ENCODE results near the gene NFYA. TPM values are rescaled to one million over a fixed set of nuclear protein-coding genes. Genes with fewer than 3 reads are reported as not detected.
"Not testable (repeated sequence)": the region's sequence is repeated elsewhere in the genome, so short reads cannot be mapped to it uniquely, and the experiment has no call there.

Gene NFYA
- total RNA-seq, 1 donor from 2014 or later = 17.5 TPM

DNA sequence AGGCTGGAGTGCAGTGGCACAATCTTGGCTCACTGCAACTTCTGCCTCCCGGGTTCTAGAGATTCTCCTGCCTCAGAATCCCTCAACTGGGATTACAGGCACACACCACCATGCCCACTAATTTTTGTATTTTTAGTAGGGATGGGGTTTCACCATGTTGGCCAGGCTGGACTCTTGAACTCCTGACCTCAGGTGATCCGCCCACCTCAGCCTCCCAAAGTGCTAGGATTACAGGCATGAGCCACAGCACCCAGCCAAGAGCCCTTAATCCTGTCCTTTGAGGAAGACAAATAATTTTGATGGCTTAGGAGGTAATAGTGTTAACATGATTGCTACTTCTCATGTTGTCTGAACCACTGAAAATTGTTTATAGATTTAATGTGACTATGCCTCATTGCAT lies 42.3 kb downstream of the NFYA start:
- not testable (repeated sequence) for DNase-seq (ENCODE audit: low spot score)

DNA sequence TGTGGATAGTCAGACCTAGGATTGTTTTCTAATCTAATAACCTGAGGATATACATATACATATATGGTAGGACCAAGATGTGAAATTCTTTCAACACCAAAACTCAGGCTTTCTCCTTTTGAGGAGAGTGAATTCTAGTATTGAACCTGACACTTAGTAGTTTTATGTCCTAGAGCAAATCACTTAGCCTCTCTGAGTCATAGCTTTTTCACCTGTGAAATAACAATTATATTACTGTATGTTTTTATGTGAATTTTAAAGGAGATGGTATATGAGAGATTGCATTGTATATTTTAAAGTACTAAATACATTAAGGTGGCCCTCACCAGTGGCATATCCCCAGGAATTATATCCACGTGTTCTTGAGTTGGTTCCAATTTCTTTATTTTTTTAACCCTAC lies 46.7 kb downstream of the NFYA start:
- no peak for DNase-seq (ENCODE audit: low spot score)

DNA sequence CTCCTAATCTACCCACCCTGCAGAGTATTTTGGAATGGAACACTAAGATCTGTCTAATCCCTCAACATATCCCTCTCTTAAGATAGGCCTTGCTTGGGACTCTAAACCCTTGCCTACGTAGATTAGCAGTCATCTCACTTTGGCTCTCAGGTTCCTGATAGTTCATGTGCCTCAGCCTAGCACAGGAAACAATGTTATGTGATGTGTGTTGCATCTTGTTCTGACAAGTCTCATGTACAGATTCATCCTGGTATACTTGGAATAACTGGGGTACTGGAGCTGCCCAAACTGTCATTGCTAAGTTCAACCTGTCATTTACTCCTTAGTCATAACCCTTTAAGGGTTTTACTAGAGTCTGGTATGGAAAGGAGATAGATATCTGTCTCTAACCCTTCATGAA lies 47.3 kb downstream of the NFYA start:
- DNase-seq (ENCODE audit: low spot score) = no peak

DNA sequence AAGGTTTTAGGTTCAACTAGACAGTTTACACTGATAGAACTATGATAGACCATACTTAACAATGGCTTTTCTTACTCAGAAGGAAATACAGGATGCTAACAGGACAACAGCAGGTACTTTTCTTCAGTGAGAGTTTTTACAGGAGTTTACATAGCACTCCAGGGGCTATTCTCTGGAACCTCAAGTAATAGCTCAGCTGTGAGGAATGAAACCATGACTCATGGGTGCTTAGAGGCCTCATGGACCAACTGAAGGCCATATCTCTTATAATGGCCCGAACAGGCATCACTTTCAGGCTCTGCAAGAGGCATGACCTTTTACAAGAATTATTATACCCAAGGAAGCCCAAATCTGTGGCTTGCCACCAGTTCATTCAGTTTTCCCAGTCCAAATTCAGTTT lies 49.6 kb downstream of the NFYA start:
- DNase-seq (ENCODE audit: low spot score) = no peak

DNA sequence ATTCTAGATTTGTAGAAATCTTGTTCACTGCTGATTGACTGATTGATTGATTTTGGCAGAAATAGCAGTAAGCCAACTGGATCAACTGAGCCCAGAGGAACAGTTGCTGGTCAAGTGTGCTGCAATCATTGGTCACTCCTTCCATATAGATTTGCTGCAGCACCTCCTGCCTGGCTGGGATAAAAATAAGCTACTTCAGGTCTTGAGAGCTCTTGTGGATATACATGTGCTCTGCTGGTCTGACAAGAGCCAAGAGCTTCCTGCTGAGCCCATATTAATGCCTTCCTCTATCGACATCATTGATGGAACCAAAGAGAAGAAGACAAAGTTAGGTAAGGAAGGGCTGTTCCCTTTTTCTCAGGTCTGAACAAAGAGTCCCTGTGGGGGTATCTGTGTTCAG lies 50.1 kb downstream of the NFYA start:
- no peak for DNase-seq (ENCODE audit: low spot score)

DNA sequence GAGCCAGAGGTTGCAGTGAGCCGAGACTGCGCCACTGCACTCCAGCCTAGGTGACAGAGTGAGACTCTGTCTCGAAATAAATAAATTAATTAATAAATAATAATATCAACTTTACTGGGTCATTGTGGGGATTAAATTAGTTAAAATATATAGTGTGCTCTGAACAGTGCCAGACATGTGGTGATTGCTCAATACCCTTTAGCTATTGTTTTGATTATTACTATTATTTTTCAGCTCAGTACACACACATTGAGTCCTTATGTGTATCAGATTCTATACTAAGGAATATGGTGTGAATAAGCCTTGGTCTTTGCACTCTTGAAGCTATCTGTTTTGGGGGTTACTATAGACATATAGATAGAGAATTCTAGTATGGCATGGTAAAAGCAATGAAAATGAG lies 52.5 kb downstream of the NFYA start:
- DNase-seq (ENCODE audit: low spot score) = no peak

DNA sequence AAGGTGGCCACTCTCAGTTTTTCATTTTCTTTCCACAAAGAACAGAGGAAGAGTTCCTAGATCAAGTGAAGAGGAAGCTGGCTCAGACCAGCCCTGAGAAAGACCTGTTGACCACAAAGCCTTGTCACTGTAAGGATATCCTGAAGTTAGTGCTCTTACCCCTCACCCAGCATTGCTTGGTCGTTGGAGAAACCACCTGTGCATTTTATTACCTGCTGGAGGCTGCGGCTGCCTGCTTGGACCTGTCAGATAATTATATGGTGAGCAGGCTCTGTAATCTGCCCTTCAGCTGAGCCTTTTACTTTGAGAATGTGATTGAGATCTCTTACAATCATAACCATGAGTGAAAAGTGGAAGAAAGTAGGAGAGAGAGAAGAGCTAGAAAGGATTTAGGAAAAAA lies 59.5 kb downstream of the NFYA start:
- DNase-seq (ENCODE audit: low spot score) = no peak

DNA sequence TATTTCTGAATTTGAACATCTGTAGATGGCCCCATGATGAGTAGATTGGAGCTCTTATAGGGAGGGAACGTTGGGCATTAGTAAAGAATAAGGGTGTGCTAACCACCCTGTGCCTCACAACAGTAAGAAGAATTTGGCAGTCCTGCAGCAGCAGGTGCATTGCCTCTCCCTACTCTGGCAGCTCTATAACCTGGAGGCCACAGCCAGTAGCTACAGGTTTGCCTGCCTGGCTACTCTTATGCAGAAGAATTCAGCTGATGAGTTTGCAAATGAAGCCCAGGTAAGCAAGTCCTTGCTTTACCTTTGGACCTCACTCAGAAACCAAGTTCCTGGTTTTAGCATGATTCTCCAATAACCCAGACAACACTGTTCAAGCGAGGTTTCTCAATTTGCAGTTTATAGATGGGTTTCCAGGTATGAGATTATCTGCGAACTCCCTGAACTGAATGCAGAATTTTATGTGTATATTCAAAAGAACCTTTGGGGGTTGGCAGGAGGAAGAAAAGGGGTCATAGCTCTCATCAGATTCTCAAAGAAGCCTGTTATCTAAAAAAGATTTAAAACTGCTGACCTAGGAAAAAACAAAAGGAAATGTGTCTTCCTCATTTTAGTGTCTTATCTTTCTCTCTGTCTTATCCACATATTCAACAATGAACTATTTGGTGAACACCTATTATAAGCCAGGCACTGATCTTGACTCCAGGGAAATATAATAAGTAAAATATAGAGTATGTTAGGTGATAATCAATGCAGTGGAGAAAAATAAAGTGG lies 62.5 kb downstream of the NFYA start:
- no peak for DNase-seq (ENCODE audit: low spot score)

DNA sequence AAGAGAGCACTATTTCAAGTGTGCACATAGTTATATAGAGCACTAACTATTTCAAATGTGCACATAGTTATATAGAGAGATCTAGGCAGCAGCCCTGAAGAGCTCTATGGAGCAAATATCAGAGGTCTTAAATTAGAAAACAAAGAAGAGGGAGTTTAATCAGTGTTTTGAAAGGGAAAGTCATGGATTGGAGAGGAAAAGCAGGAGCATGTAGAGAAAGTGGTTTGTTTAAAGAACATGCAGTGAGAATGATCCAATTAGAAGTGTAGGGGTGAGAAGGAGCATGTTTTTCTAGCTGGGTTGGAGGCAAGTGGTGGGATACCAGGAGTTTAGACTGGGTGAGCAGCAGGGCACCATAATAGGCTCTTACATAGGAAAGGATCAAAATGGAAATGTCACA lies 64.1 kb downstream of the NFYA start:
- DNase-seq (ENCODE audit: low spot score) = no peak

DNA sequence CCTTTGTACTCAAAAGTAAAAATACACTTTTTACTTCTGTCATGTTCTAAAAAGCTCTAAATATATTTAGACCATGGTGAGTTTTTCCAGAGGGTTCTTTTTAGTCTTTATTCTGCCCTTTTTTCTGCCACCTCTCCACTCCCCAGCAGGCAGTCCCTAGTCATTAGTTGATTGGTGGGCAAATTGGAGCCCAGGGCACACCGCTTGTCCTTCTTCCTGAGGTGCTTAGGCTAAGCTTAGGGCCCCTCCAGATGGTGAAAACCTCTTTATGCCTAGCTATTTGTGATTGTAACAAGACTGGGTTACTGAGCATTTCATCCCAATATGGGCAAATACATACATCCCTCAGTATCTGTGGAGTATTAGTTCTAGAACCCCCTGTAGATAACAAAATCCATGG lies 75.1 kb downstream of the NFYA start:
- no peak for DNase-seq (ENCODE audit: low spot score)

Other genes with a start within 250 kb of the NFYA start
- gene UNC5CL, start 33.8 kb upstream of the NFYA start, total RNA-seq = 0.48 TPM
- gene TSPO2, start 30.5 kb upstream of the NFYA start, total RNA-seq = not detected
- gene APOBEC2, start 19.8 kb upstream of the NFYA start, total RNA-seq = not detected
- 12.2 TPM for gene OARD1, start 618 bp upstream of the NFYA start, total RNA-seq
- gene TREML1, start 81.4 kb downstream of the NFYA start, total RNA-seq = 0.55 TPM
- gene TREM2, start 90.1 kb downstream of the NFYA start, total RNA-seq = 11.0 TPM
- gene TREML2, start 128.2 kb downstream of the NFYA start, total RNA-seq = 1.0 TPM
- 0.67 TPM for gene TREML4, start 155.4 kb downstream of the NFYA start, total RNA-seq
- gene TREM1, start 213.7 kb downstream of the NFYA start, total RNA-seq = 20.6 TPM

Measured in mesenteric fat pad (tissue), 1 donor.